COLO668 (cell line): ENCODE measurements around the gene PTPN1.

Source experiments
- DNase-seq: peaks from one replicate; lab custom pipeline; 2025; ENCODE audit not compliant: unreplicated experiment; lab: John Stamatoyannopoulos, UW

Gene PTPN1

DNA sequence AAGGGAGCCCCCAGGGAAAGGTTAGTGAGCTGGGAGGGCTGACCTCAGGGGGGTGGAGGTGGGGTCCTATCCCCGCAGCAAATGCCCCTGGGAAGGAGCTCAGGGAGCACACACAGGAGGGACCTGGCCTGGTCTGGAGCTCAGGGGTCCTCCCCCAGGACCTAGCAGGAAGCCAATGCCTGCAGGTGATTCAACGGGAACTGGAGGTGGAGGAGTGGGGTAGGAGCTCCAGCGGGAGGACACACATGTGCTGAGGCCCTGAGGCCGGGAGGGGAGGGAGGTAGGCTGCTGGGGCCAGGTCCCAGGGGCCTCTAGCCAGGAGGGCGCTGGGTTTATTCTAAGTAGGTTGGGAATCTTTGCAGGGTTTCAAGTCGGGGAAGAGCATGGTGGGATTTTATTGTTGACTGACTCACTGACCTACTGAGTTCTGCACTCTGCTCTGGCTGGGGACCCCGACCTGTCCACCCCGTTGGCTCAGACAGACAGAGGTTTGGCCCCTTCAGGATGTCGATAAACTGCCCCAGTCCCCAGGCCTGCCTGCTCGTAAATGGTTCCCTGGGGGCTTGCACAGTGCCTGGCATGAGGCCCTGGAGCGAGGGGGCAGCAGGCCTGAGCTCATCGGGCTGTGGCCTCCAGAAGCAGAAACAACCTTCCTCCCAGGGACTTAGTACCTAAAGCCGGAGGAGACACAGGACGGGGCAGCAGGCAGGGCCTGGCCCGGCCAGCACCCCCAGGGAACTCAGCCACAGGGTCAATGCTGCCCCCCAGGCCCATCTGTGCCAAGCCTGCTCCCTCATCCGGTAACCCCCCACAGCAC lies 118.9 kb downstream of the PTPN1 start:
- DNase-seq: peak; percentile 26

GRCh38 chr20:50629670-50630045 lies 119.5 kb downstream of the PTPN1 start:
- no peak for DNase-seq

GRCh38 chr20:50630578-50631263 lies 120.5 kb downstream of the PTPN1 start:
- no peak for DNase-seq

DNA sequence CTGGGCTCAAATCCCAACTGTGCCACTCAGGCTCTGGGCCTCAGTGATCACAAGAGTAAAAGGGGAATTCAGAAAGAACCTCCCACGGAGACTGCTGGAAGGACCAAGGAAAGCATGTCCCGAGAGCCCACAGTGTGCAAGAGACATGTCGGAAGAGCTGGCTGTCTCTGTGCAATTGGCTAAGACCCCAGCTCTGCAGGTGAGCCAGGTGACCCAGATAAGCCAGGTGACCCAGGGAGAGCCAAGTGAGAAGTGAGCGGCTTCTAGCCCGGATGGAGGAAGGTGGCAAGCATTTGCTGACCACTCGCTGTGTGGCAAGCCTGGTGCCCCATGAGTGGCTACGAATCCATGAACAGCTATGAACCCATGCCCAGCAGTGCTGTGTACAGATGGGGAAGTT lies 122.1 kb downstream of the PTPN1 start:
- no peak for DNase-seq

- no peak for DNase-seq
These were observed 122.5 kb downstream of the PTPN1 start for GRCh38 chr20:50632701-50633100.

DNA sequence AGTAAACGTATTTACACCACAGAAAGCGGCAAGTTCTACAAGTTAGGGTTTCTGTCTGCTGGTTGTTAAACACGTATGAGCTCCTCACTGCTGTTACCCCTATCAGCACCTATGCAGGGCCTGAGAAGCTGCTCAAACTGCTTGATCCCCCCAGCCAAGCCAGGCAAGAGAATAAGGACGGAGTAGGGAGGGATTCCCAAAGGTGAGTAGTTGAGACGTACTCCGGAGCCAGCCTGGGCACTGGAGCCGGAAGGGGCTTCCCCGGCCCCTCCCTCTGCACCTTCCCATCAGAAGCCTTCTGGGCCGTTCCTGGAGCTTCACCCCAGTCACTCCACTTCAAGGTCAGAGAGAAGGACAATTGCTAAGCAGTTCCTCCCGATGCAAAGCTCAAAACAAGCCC lies 123.2 kb downstream of the PTPN1 start:
- DNase-seq: no peak

- DNase-seq: no peak
These were observed 124.0 kb downstream of the PTPN1 start for GRCh38 chr20:50634191-50634590.
